K562 (cell line): ENCODE results near the gene NDUFV2. TPM values are rescaled to one million over a fixed set of nuclear protein-coding genes. Genes with fewer than 3 reads are reported as not detected.

Experiments
- ATAC-seq: fragments of 200-7000 bp; cut with Tn5 transposase; 3 replicates; pipeline ENCODE4 v1.9.1; 2020; ENCODE audit warnings: moderate library complexity
- BruUV-seq: library from RNA; stranded (reverse); fragments of 400-500 nt; replicated peaks from 2 replicates; lab custom pipeline; 2021; lab: Mats Ljungman, UMichigan
- CTCF ChIA-PET: fragments of 300-600 bp; formaldehyde crosslinking; extraction: SDS; loops from one replicate; lab custom pipeline; 2021; ENCODE audit warnings: low intra/inter-chr PET ratio; lab: Yijun Ruan, JAX
- POLR2A ChIA-PET: fragments of 300-600, 350-650 bp; sonication (Branson Sonifier 250); formaldehyde crosslinking; extraction: SDS; loops from one replicate; lab custom pipeline; 2021; ENCODE audit warnings: antibody characterized with exemption, inconsistent platforms; lab: Yijun Ruan, JAX
- DNase-seq, 4 experiments: peaks; one replicate each; pipeline versions ENCODE4 v3.0.0 to v3.0.0-alpha.2; 2011 to 2018; ENCODE audit warnings: low spot score in 3 of 4, mixed read lengths in 3 of 4; ENCODE audit errors: extremely low read depth in 1 of 4
- FAIRE-seq: peaks from 2 replicates; lab custom pipeline; 2011; peaks lifted over from hg19 to GRCh38; lab: Jason Lieb, UNC
- H2AFZ ChIP-seq: 2 replicates; pipeline ENCODE4 v1.6.0; 2011; ENCODE audit warnings: low read depth, low read length, control low read depth, inconsistent platforms
- H3K27ac ChIP-seq: fragments of 200-600 bp; 3 replicates; pipeline ENCODE4 v1.8.0; 2011; ENCODE audit warnings: low read depth, mild to moderate bottlenecking, control low read depth, inconsistent platforms, low read length, moderate library complexity, mixed read lengths; ENCODE audit errors: extremely low read depth
- H3K27me3 ChIP-seq, 2 experiments: fragments of 300-600 bp in 1 of 2; 2 replicates in 1 of 2; 3 replicates in 1 of 2; pipeline versions ENCODE4 v1.6.0 to v1.8.0; 2011; ENCODE audit warnings: inconsistent platforms in 2 of 2, low read length in 2 of 2, mild to moderate bottlenecking in 1 of 2, mixed read lengths in 1 of 2, moderate library complexity in 1 of 2; ENCODE audit not compliant: control insufficient read depth in 2 of 2, insufficient read depth in 2 of 2
- H3K36me3 ChIP-seq: fragments of 300-600 bp; 3 replicates; pipeline ENCODE4 v1.8.0; 2011; ENCODE audit warnings: mild to moderate bottlenecking, low read length, inconsistent platforms; ENCODE audit not compliant: control insufficient read depth, insufficient read depth
- H3K4me1 ChIP-seq, 2 experiments: fragments of 200-600 bp in 1 of 2; replicated peaks in 1 of 2; 2 replicates in 1 of 2; 3 replicates in 1 of 2; pipeline versions ENCODE4 v1.5.1 to v1.8.0; 2011; ENCODE audit warnings: inconsistent platforms in 2 of 2, low read length in 2 of 2, mild to moderate bottlenecking in 1 of 2, mixed read lengths in 1 of 2, moderate library complexity in 1 of 2; ENCODE audit not compliant: control insufficient read depth in 2 of 2, insufficient read depth in 2 of 2
- H3K4me2 ChIP-seq: 2 replicates; pipeline ENCODE4 v1.6.1; 2011; ENCODE audit warnings: low read length, control low read depth, inconsistent platforms, mixed read lengths; ENCODE audit not compliant: insufficient read depth
- H3K4me3 ChIP-seq: fragments of 200-600 bp; sonication (generic), shearing (Covaris generic); 2 replicates; pipeline ENCODE4 v1.5.1; 2016; ENCODE audit warnings: control low read depth, inconsistent platforms
- H3K79me2 ChIP-seq: fragments of 200-600 bp; 3 replicates; pipeline ENCODE4 v1.8.0; 2011; ENCODE audit warnings: low read length, inconsistent platforms; ENCODE audit not compliant: control insufficient read depth, insufficient read depth
- H3K9ac ChIP-seq, 2 experiments: 2 replicates each; pipeline versions ENCODE4 v1.6.0 to v1.6.1; 2011; ENCODE audit warnings: low read depth in 2 of 2, low read length in 2 of 2, control low read depth in 1 of 2, inconsistent platforms in 1 of 2, mild to moderate bottlenecking in 1 of 2, mixed read lengths in 1 of 2; ENCODE audit not compliant: insufficient read depth in 1 of 2
- H3K9me1 ChIP-seq: one replicate; pipeline ENCODE4 v1.6.0; 2011; ENCODE audit warnings: inconsistent platforms, mild to moderate bottlenecking, low read length, moderate library complexity; ENCODE audit not compliant: control insufficient read depth, insufficient read depth
- H3K9me3 ChIP-seq: replicated peaks from 2 replicates; pipeline ENCODE4 v1.5.1; 2011; ENCODE audit warnings: low read depth, low read length, inconsistent platforms; ENCODE audit not compliant: control insufficient read depth, insufficient read depth
- H4K20me1 ChIP-seq: replicated peaks from 2 replicates; pipeline ENCODE4 v1.6.1; 2011; ENCODE audit warnings: low read length, inconsistent platforms, mixed read lengths; ENCODE audit not compliant: control insufficient read depth, insufficient read depth
- BACH1 ChIP-seq: fragments of 200-800 bp; sonication (Bioruptor generic); IDR thresholded peaks from 2 replicates; pipeline ENCODE4 v1.6.1; 2016; ENCODE audit warnings: missing genetic modification characterization, missing compliant biosample characterization
- C11orf30 ChIP-seq: fragments of 450-650 bp; IDR thresholded peaks from 2 replicates; pipeline ENCODE4 v1.6.1; 2016; ENCODE audit warnings: low read depth, mild to moderate bottlenecking
- CEBPB ChIP-seq: fragments of 450-650 bp; IDR thresholded peaks from 2 replicates; pipeline ENCODE4 v1.6.1; 2016; ENCODE audit warnings: missing genetic modification characterization, missing compliant biosample characterization
- CREM ChIP-seq: IDR thresholded peaks from 2 replicates; pipeline ENCODE4 v1.6.1; 2014; ENCODE audit warnings: antibody characterized with exemption, low read depth
- FIP1L1 ChIP-seq: fragments of 200-400 bp; formaldehyde crosslinking; IDR thresholded peaks from 2 replicates; pipeline ENCODE4 v1.6.1; 2018; ENCODE audit warnings: mild to moderate bottlenecking, low read depth, low read length; ENCODE audit not compliant: poor library complexity, severe bottlenecking
- FOXJ2 ChIP-seq: fragments of 200-800 bp; sonication (Bioruptor generic); IDR thresholded peaks from 2 replicates; pipeline ENCODE4 v1.6.1; 2016; ENCODE audit warnings: missing genetic modification characterization, missing compliant biosample characterization
- HCFC1 ChIP-seq: IDR thresholded peaks from 2 replicates; pipeline ENCODE4 v1.6.1; 2012; ENCODE audit warnings: low read depth, low read length, improper control_type of control experiment
- HEY1 ChIP-seq: fragments of 250-450 bp; sonication (Bioruptor Pico); IDR thresholded peaks from 2 replicates; pipeline ENCODE4 v1.5.0; 2020; ENCODE audit warnings: mild to moderate bottlenecking, moderate library complexity, borderline replicate concordance
- MAFF ChIP-seq: IDR thresholded peaks from 2 replicates; pipeline ENCODE4 v1.6.1; 2012; ENCODE audit warnings: low read length, improper control_type of control experiment
- MAFK ChIP-seq: IDR thresholded peaks from 2 replicates; pipeline ENCODE4 v1.6.1; 2011; ENCODE audit warnings: low read length, improper control_type of control experiment
- SAFB2 ChIP-seq: fragments of 200-400 bp; formaldehyde crosslinking; IDR thresholded peaks from 2 replicates; pipeline ENCODE4 v1.6.1; 2018; ENCODE audit warnings: borderline replicate concordance, low read length, low read depth, moderate library complexity; ENCODE audit not compliant: severe bottlenecking
- SMAD1 ChIP-seq: fragments of 150-350 bp; IDR thresholded peaks from 2 replicates; pipeline ENCODE4 v1.6.1; 2014; ENCODE audit warnings: low read length, low read depth; ENCODE audit not compliant: partially characterized antibody
- TBP ChIP-seq: optimal IDR thresholded peaks from 2 replicates; pipeline ENCODE3; 2011; ENCODE audit warnings: low read depth, low read length, improper control_type of control experiment
- ZFP1 ChIP-seq: fragments of 450-650 bp; formaldehyde crosslinking; IDR thresholded peaks from 2 replicates; pipeline ENCODE4 v1.4.0; 2020; ENCODE audit warnings: mild to moderate bottlenecking, mixed read lengths
- ZNF316 ChIP-seq: fragments of 450-650 bp; IDR thresholded peaks from 2 replicates; pipeline ENCODE4 v1.6.1; 2016
- ZNF79 ChIP-seq: fragments of 250-450 bp; sonication (Bioruptor Pico); IDR thresholded peaks from 2 replicates; pipeline ENCODE4 v1.4.0; 2020; ENCODE audit warnings: low read depth, mild to moderate bottlenecking, moderate library complexity
- WGBS: fragments of 100-300 bp; shearing (Covaris generic); methylation state at CpG from one replicate; pipeline ENCODE4 v1.1.6; 2016; ENCODE audit warnings: low coverage, mixed read lengths; ENCODE audit not compliant: insufficient coverage; ENCODE audit errors: missing lambda C conversion rate; 5-methylcytosine and 5-hydroxymethylcytosine counted together
- in situ Hi-C: fragments of 300-500 bp; cut with MboI; formaldehyde crosslinking; loops from 4 replicates; pipeline ENCODE4 v1.15.0; 2018; ENCODE audit warnings: inconsistent platforms, mixed read lengths
- intact Hi-C: fragments of 100-400 bp; cut with micrococcal nuclease; formaldehyde crosslinking; loops from 2 replicates; pipeline ENCODE4 v1.14.2; 2022
- polyA plus RNA-seq, 8 experiments: library from polyadenylated mRNA; depleted of rRNA in 4 of 8; stranded (reverse) in 5 of 8; unstranded in 3 of 8; fragments of >200 nt; fragmentation: Nextera tagmentation in 2 of 8; fragmentation: Illumina TruSeq in 1 of 8; extraction: Ambion mirVana in 2 of 8; extraction: Trizol in 1 of 8; gene quantifications; 2 replicates each; pipeline versions ENCODE4 v1.2.1 to v1.2.3, GENCODE V29; 2011 to 2014; ENCODE audit warnings: inconsistent platforms in 1 of 8, missing spikeins in 1 of 8
- total RNA-seq, 7 experiments: library from RNA; depleted of rRNA in 6 of 7; stranded (reverse); fragments of >200 nt in 6 of 7; fragmentation: Illumina TruSeq in 2 of 7; extraction: Trizol in 2 of 7; gene quantifications; 2 replicates each; pipeline versions ENCODE4 v1.2.1 to v1.2.3, GENCODE V29; 2011 to 2021; ENCODE audit warnings: low replicate concordance in 1 of 7
- TF ChIP-seq, protein P1 (sequence below): fragments of 450-650 bp; IDR thresholded peaks from 2 replicates; pipeline ENCODE4 v1.6.1; 2016; ENCODE audit warnings: low read depth

The NDUFV2 gene
- total and polyA plus RNA-seq, 9 of the 15 experiments (the other 6 are each of a cell fraction or from before 2014, with no cell fraction given) = 213 to 550 (median 384) TPM

DNA sequence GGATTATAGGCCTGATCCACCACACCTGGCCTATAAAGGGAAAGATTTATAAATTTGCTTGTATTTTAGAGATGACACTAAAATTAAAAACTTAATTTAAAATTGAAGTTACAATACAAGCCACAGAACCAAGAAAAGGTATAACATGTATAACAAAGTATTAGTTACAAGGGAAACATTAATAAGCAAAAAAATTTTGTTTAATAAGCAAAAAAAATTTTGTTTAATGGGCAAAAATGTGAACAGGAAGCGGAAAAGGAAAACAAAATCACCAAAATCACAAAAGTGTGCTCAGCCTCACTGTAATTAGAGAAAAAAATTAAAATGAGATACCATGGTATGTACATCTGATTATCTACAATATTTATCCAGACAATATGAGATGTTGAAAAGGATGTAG is 15.9 kb upstream of the NDUFV2 start:
- in situ Hi-C loops = no loop called here
- no peaks in the 10 kb centered on the region for H3K79me2 ChIP-seq
- TF ChIP-seq HCFC1 = no peak
- peak; percentile 87 for TF ChIP-seq C11orf30
- no peak for TF ChIP-seq FOXJ2 (tag)
- TF ChIP-seq SAFB2 = no peak
- TF ChIP-seq CEBPB = no peak
- TF ChIP-seq ZNF316 = peak; percentile 95
- no peak for TF ChIP-seq SMAD1
- TF ChIP-seq MAFF = peak; percentile 69
- TF ChIP-seq ZNF79 (CRISPR knock-in tag) = no peak
- TF ChIP-seq FIP1L1 = no peak
- TF ChIP-seq, protein P1, sequence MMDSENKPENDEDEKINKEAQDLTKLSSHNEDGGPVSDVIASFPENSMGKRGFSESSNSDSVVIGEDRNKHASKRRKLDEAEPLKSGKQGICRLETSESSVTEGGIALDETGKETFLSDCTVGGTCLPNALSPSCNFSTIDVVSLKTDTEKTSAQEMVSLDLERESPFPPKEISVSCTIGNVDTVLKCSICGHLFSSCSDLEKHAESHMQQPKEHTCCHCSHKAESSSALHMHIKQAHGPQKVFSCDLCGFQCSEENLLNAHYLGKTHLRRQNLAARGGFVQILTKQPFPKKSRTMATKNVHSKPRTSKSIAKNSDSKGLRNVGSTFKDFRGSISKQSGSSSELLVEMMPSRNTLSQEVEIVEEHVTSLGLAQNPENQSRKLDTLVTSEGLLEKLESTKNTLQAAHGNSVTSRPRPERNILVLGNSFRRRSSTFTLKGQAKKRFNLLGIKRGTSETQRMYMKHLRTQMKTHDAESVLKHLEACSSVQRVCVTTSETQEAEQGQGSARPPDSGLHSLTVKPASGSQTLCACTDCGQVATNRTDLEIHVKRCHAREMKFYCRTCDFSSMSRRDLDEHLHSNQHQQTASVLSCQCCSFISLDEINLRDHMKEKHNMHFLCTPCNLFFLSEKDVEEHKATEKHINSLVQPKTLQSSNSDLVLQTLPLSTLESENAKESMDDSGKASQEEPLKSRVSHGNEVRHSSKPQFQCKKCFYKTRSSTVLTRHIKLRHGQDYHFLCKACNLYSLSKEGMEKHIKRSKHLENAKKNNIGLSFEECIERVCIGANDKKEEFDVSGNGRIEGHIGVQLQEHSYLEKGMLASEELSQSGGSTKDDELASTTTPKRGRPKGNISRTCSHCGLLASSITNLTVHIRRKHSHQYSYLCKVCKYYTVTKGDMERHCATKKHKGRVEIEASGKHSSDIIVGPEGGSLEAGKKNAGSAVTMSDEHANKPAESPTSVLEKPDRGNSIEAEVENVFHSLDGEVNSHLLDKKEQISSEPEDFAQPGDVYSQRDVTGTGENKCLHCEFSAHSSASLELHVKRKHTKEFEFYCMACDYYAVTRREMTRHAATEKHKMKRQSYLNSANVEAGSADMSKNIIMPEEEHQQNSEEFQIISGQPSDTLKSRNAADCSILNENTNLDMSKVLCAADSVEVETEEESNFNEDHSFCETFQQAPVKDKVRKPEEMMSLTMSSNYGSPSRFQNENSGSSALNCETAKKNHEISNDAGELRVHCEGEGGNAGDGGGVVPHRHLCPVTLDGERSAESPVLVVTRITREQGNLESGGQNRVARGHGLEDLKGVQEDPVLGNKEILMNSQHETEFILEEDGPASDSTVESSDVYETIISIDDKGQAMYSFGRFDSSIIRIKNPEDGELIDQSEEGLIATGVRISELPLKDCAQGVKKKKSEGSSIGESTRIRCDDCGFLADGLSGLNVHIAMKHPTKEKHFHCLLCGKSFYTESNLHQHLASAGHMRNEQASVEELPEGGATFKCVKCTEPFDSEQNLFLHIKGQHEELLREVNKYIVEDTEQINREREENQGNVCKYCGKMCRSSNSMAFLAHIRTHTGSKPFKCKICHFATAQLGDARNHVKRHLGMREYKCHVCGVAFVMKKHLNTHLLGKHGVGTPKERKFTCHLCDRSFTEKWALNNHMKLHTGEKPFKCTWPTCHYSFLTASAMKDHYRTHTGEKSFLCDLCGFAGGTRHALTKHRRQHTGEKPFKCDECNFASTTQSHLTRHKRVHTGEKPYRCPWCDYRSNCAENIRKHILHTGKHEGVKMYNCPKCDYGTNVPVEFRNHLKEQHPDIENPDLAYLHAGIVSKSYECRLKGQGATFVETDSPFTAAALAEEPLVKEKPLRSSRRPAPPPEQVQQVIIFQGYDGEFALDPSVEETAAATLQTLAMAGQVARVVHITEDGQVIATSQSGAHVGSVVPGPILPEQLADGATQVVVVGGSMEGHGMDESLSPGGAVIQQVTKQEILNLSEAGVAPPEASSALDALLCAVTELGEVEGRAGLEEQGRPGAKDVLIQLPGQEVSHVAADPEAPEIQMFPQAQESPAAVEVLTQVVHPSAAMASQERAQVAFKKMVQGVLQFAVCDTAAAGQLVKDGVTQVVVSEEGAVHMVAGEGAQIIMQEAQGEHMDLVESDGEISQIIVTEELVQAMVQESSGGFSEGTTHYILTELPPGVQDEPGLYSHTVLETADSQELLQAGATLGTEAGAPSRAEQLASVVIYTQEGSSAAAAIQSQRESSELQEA = no peak
- TF ChIP-seq ZFP1 = no peak
- no peak for TF ChIP-seq HEY1 (CRISPR knock-in tag)
- no peak for TF ChIP-seq CREM
- TF ChIP-seq BACH1 = no peak
- TF ChIP-seq MAFK = peak; percentile 61; the same call in 1 of the 2 replicates
- no peak for TF ChIP-seq TBP

More for the DNA sequence above, 15.9 kb upstream of the NDUFV2 start:
- FAIRE-seq (no peak), DNase-seq (no peak), ATAC-seq (no peak)
- Histone ChIP-seq H3K9me1 (no peaks in the 10 kb centered on the region), H3K4me2 (no peak overlapping the region), H3K9ac (no peak overlapping the region), H3K27me3 (no peaks in the 10 kb centered on the region), H3K4me1 (peaks cover 0 to 3% of the 10 kb centered on the region in 2 experiments; a peak in 3 of 5 replicates), H3K4me3 (no peak overlapping the region), H3K27ac (no peak overlapping the region), H4K20me1 (no peaks in the 10 kb centered on the region), H3K36me3 (no peaks in the 10 kb centered on the region), H2AFZ (no peak overlapping the region), H3K9me3 (no peaks in the 10 kb centered on the region)
- ChIA-PET CTCF (interaction anchor here (0.5 kb wide), 1 partner anchor 29 kb away, joined by 3 read pairs; no protein-coding TSS in a partner anchor), POLR2A (interaction anchor here (1.2 kb wide), 1 partner anchor 9 kb away, joined by 3 read pairs; no protein-coding TSS in a partner anchor)
- WGBS = 65% methylated on average over 1 of the region's 1 CpG
- intact Hi-C loops = no loop called here
- no TSS peak for BruUV-seq
